ENCODE measurements around the gene RAET1L.

DNA sequence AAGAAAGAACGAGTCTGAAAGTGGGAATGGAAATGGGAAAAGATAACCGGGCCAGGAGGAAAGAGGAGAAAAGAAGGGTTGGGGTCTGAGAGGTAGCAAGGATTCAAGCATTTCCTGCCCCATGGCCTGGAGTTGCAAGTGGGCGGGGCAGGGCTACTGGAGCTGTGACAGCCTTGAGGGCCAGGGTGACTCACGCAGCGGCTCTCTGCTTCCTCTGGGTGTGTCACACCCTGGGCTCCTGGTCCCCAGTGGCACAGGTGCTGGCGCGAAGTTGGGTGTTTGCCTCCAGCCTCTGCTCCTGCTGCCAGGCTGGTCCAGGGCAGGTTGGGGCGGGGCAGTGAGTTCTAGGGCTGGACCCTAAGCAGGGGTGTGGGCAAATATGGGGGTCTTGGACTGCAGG is 46.9 kb upstream of the RAET1L start:
- TF ChIP-seq EZH2 (IDR thresholded peaks at IDR 0.05; ENCODE audit: borderline replicate concordance, low read depth, low read length) (no peak), RB1 (IDR thresholded peaks at IDR 0.05; ENCODE audit: low read depth) (no peak; the same call in 1 of the 2 replicates), ZNF57 (CRISPR knock-in tag; IDR thresholded peaks at IDR 0.05) (no peak), MYC (IDR thresholded peaks at IDR 0.05; ENCODE audit: low read depth, low read length) (no peak), MYC (CRISPR knock-in tag; IDR thresholded peaks at IDR 0.05; ENCODE audit: borderline replicate concordance, low read depth) (no peak), TAF1 (IDR thresholded peaks at IDR 0.05; ENCODE audit: control insufficient read depth, extremely low read depth, insufficient read depth, low read length, severe bottlenecking) (no peak), POLR2A (conservative IDR thresholded peaks at IDR 0.05) (no peak), NFXL1 (CRISPR knock-in tag; IDR thresholded peaks at IDR 0.05) (no peak), SMAD3 (CRISPR knock-in tag; conservative IDR thresholded peaks at IDR 0.05) (no peak), FOXK1 (CRISPR knock-in tag; IDR thresholded peaks at IDR 0.05; ENCODE audit: borderline replicate concordance) (no peak)
- TF ChIP-seq, protein P1, sequence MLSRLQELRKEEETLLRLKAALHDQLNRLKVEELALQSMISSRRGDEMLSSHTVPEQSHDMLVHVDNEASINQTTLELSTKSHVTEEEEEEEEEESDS (CRISPR knock-in tag; IDR thresholded peaks at IDR 0.05) = no peak
- TF ChIP-seq, protein P2, sequence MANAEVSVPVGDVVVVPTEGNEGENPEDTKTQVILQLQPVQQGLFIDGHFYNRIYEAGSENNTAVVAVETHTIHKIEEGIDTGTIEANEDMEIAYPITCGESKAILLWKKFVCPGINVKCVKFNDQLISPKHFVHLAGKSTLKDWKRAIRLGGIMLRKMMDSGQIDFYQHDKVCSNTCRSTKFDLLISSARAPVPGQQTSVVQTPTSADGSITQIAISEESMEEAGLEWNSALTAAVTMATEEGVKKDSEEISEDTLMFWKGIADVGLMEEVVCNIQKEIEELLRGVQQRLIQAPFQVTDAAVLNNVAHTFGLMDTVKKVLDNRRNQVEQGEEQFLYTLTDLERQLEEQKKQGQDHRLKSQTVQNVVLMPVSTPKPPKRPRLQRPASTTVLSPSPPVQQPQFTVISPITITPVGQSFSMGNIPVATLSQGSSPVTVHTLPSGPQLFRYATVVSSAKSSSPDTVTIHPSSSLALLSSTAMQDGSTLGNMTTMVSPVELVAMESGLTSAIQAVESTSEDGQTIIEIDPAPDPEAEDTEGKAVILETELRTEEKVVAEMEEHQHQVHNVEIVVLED (CRISPR knock-in tag; IDR thresholded peaks at IDR 0.05) = no peak
- TF ChIP-seq, protein P3, sequence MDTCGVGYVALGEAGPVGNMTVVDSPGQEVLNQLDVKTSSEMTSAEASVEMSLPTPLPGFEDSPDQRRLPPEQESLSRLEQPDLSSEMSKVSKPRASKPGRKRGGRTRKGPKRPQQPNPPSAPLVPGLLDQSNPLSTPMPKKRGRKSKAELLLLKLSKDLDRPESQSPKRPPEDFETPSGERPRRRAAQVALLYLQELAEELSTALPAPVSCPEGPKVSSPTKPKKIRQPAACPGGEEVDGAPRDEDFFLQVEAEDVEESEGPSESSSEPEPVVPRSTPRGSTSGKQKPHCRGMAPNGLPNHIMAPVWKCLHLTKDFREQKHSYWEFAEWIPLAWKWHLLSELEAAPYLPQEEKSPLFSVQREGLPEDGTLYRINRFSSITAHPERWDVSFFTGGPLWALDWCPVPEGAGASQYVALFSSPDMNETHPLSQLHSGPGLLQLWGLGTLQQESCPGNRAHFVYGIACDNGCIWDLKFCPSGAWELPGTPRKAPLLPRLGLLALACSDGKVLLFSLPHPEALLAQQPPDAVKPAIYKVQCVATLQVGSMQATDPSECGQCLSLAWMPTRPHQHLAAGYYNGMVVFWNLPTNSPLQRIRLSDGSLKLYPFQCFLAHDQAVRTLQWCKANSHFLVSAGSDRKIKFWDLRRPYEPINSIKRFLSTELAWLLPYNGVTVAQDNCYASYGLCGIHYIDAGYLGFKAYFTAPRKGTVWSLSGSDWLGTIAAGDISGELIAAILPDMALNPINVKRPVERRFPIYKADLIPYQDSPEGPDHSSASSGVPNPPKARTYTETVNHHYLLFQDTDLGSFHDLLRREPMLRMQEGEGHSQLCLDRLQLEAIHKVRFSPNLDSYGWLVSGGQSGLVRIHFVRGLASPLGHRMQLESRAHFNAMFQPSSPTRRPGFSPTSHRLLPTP (IDR thresholded peaks at IDR 0.05; ENCODE audit: borderline replicate concordance, extremely low read depth, insufficient read length) = no peak

Data from K562 (cell line).